Stimulated activated CD4-positive, alpha-beta T cell treated with anti-CD3 and anti-CD28 coated beads, TNF-alpha, amount 100 ng/mL, for 4 hours (primary cell): ENCODE data around the gene XIRP1.
A peak's percentile ranks its signal among the peaks of the same experiment; 100 is the strongest.
"Not testable (repeated sequence)": the region's sequence is repeated elsewhere in the genome, so short reads cannot be mapped to it uniquely, and the experiment has no call there.

ENCODE experiments used
- DNase-seq, 3 experiments: peaks; one replicate each; pipeline ENCODE4 v3.0.0-alpha.2; 2020; ENCODE audit warnings: low read depth in 3 of 3

Gene XIRP1

DNA sequence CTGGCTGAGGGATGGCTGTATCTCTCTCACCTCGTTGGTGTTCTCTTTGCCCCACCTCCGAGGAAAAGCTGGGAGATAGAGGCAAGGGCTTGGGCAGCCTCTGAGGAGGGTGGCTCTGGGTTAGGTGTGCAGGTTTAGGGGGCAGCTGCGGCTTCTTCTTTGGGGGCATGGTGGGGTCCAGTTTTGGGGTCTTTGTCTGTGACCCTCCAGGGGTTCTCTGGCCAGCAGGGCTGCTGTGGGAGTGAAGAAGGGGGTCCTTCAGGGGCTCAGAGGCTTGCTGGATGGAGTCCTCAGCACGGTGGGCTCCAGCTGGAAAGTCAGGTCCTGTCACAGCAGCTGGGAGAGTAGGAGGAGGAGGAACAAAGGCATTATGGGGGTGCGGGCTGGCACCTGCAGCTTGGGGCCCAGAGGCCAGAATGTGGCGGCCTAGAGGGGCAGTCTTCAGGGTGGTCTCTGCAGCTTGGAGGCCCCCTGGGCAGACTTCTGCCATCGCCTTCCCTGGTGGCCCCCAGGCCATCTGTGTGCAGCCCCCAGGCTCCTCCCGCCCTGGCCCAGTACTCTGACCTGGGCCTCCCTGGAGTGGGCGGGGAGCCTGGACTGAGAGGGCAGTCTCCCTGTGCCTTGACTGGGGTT is 7.0 kb downstream of the XIRP1 start:
- DNase-seq, result no peak

DNA sequence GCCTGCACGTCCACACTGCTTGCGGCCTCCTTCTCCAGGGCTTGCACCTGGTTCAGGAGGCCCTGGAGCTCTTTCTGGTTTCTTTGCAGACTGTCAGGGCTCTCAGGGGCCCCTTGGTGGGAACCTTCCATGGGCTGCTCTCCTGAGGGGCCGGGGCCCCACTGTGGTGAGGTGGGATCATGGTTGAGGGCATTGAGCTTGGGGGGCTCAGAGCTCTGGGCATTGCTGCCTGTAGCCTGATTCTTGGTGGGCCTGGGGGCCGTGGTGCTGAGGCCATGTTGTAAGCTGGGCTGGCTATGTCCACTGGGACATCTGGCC is 7.5 kb downstream of the XIRP1 start:
- no peak for DNase-seq

DNA sequence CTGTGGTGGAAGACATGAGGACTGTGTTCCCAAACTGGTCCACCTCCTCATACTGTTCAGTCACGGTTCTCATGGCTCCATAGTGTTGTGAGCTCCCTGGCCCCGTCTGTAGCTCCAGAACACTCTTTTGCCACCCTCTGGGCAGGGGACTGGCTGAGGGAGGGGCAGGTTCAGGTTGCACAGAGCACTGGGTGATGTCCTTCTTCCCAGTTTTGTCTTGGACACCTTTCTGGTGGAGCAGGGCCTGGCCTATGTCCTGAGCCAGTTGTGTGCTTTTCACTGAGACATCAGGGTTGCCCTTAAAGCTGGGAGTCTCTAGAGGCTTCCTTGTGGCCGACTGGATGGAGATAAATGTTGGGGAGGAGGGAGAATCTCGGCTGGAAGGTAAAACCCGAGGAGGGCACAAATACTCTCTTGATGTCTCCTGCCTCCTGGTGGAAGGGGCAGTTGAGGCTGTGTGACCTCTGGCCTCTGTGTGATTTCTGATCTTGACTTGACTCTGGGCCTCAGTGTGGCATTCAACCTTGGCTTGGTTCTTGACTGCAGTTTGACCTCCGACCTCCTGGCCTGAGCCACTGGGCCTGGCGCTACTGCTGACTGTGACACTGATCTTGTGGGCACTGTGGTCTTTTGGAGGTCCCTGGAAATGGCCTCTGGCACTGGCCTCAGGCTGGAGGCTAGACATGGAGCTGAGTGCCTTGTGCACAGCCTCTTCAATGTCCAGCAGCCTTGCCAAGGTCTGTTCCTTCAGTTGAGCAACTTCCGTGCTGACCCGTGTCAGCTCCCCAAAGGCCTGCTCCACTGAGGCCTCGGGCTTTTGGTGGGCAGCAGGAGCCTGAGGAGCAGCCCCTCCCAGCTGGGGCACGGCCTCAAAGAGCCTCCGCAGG is 8.1 kb downstream of the XIRP1 start:
- no peak for DNase-seq

GRCh38 chr3:39183211-39184080 is 8.9 kb downstream of the XIRP1 start:
- no peak for DNase-seq

GRCh38 chr3:39181408-39182335 is 10.7 kb downstream of the XIRP1 start:
- no peak for DNase-seq

DNA sequence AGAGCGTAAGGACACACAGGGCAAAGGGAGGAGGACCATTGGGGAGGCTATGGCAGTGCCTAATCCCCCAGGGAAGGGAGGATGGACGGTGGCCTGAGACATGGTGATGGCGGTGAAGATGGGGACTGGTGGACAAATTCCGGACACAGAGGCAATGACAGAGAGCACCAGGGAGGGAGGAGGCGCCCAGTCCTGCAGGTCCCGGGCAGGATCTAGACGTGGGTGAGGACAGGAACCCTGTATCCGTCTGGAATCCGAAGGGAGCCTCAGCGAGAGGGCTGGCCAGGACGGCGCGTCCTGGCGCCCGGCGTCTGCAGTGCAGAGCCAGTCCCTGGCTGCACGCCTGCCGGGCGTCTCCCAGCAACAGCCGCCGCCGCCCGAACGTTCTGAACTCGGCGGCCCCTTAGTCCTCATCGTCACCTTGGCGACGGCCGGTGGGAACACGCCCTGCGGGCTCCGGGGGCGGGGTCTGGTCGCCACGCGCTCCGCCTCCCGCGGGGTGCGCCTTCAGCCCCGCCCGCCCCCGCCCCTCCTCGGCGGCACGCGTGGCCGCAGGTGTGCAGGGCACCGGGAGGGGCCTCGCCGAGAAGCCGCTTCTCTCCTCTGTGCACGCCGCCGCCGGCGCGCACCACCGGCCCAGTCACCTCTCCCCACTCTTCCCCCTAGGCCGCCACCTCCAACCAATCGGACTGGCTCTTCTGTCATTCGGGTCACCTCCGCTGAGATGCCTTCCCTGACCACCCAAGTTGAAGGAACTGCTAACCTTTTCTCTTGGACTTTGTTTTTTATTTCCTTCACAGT is 11.6 kb downstream of the XIRP1 start:
- DNase-seq, result peak; percentile 76 to 85 (median 78)

DNA sequence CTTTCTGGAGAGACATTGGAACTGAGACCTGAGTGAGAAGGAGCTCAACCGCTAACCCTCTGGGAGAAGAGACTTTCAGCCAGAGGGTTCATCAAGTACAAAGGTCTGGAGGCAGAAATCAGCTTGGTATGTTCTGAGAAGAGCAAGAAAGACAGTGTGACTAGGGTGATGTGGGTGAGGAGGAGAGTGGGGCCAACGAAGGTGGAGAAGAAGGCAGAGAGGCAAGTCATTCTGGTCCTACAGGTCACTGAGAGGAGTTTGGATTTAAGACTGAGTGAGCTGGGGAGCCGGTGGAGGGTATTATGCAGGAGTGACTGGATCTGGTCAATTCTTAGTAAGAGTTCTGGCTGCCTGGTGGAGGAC is 12.2 kb downstream of the XIRP1 start:
- DNase-seq, result no peak

DNA sequence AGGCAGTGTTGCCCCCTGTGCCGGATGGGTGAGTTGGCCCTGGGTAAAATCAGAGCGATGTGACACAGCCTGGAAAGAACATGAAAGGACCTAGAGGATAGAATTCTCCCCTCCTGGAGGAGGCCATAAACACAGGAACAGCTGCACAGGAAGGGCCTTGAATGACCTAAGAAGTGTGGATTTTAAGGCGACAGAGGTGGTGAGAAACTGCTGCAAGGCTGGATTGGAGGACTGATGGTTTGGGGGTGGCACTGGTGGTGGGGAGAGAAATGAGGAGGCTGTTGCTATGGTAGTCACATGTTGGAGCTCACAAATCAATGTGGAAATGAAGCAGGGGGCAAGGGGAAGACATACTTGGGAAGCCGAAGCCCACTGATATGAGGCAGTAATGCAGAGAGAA is 13.8 kb downstream of the XIRP1 start:
- DNase-seq, result no peak

DNA sequence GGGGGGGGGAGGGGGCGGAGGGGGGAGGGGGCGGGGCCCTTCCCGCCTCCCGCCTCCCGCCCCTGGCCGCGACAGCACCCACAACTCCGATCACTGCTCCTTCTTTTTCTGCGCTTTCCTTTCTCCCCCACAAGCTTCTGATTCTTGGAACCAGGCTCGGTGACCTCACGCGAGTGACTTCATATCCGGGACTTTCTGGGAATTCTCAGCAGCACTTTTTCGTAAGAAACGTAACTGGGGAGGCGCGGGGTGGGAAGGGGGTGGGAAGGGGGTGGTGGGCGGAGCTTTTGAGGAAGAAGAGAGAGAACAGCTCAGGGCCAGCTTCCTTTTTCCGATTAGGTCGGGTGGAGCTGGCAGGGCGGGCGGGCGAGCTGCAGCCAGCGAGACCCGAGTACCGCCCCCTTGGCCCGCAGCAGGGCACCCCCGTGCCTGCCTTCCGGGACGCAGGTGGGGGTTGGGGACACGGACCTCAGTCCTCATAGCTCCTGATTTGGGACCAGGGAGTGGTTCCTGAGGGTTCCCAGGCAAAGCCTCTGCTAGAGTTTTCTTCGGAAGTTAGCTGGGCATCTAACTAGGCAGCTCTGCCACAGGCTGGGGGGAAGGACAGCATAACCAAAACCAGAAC is 14.6 kb downstream of the XIRP1 start:
- peak; percentile 53 to 74 (median 72) for DNase-seq

DNA sequence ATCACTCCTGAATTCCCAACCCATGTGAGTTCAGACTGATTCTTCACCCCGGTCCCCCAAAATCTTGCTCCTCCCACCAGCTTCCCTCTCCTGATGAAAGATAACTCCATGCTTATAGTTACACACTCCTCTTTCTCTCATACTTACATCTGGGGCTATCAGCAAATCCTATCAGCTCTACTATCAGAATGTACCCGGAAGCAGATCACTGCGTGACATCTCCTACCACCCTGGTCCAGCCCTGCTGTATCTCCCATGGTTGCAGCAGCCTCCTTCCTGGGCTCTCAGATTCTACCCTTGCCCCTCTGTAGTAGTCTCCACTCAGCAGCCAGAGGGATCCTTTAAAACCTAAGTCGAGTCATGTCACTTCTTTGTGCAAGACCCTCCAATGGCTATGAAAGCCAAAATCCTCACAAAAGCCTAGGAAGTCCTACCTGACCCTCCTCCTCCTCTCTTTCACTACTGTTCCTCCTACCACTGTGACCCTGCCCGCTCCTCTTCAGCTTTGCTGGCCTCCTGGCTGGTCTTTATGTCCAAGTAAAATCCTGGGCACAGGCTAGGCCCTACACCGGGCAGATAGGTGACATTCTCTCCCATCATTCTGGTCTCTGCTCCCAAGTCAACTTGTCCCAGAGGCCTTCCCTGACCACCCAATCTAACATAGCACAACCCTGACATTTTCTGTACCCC is 16.2 kb downstream of the XIRP1 start:
- no peak for DNase-seq

DNA sequence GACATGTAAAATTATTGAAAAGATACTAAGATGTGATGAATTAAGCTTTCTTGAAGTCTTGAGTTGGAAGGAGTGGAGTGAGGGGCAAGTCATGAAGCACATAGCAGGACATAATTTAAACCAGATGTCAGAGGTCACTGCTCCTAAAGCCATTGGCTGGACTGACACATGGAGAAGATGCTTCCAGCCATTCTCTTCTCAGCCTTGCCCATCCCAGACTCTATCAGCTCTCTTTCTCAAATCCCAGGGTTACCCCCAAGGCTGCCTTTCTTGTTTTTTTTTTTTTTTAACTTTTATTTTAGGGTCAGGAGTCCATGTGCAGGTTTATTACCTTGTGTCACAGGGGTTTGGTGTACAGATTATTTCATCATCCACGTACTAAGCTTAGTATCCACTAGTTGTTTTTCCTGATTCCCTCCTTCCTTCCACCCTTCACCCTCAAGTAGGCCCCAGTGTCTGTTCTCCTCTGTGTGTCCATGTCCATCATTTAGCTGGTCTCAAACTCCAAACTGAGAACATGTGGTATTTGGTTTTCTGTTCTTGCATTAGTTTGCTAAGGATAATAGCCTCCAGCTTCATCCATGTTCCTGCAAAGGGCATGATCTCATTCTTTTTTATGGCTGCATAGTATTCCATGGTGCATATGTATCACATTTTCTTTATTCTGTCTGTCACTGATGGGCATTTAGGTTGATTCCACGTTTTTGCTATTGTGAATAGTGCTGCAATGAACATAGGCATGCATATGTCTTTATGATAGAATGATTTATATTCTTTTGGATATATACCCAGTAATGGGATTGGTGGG is 18.9 kb downstream of the XIRP1 start:
- no peak for DNase-seq

DNA sequence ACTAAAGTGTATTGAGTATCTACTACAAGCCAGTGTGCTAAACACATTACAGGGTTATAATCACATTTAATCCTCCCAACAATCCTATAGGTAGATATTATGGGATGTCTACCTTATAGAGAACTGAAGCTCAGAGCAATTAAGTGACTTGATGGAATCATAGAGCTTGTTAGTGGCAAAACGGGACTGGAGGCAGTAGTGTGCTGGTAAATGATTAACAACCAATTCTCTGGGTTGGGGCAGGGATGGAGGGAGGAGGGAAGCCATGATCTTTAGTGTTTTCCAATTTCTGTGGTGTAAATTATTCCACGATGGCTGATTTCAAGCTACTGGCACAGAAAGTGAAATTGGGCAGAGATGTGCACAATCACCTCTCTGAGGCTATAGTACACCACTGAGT is 20.5 kb downstream of the XIRP1 start:
- no peak for DNase-seq

DNA sequence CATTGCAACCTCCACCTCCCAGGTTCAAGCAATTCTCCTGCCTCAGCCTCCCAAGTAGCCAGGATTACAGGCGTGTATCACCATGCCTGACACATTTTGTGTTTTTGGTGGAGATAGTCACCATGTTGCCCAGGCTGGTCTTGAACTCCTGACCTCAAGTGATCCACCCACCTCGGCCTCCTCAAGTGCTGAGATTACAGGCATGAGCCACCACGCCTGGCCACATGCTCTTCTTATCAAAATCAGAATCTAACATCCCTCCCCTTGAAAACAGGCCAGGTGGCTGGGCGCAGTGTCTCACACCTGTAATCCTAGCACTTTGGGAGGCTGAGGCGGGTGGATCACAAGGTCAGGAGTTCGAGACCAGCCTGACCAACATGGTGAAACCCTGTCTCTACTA is 21.5 kb downstream of the XIRP1 start:
- not testable (repeated sequence) for DNase-seq

GRCh38 chr3:39170461-39170860 is 21.9 kb downstream of the XIRP1 start:
- DNase-seq, result no peak

DNA sequence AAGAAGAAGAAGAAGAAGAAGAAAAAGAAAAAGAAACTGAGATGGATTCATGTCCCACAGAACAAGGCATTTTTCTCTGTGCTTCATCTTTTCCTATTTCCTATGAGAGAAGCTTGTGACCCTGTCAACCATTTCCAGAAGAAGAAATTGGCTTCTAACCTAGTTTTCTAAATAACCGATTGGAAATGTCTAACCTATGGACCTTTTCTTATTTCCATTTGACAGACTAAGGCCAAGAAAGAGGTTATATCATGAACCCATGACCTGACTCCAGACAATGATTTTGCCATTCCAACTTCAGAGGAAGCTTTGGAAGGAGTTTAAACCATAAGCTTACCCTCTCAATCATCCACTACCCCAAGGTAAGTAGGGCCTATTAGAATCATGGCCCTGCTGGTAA is 22.7 kb downstream of the XIRP1 start:
- DNase-seq, result no peak

GRCh38 chr3:39168156-39168780 is 24.1 kb downstream of the XIRP1 start:
- DNase-seq, result no peak

DNA sequence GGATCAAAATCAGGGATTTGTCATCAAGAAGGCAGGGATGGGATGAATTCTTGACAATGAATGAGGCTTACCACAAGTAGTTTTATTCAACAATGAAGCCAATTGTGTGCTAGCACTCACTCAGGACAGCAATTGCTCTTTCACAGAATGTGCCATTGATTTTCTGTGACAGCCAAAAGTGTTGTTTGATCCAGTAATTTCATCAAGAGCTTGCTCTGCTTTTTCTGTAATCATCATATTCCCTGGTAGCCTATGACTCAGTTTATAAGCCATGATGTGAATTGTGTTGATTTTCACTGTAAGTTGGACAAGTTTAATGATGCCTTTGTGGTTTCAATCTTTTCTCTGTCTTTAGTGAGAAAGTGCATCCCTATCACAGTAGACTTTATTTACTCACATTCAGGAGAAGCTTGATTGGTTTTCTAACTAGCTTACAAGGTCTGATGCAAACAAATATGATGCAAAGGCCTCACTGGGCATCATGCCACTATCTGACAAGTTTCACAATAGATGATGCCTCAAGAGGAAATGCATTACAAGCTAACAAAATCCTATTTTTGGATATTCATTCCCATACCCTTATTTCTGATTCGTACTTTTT is 25.4 kb downstream of the XIRP1 start:
- DNase-seq, result no peak
